Measurements from ENCODE around the gene RP9.

RP9 gene, protein sequence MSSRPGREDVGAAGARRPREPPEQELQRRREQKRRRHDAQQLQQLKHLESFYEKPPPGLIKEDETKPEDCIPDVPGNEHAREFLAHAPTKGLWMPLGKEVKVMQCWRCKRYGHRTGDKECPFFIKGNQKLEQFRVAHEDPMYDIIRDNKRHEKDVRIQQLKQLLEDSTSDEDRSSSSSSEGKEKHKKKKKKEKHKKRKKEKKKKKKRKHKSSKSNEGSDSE

DNA sequence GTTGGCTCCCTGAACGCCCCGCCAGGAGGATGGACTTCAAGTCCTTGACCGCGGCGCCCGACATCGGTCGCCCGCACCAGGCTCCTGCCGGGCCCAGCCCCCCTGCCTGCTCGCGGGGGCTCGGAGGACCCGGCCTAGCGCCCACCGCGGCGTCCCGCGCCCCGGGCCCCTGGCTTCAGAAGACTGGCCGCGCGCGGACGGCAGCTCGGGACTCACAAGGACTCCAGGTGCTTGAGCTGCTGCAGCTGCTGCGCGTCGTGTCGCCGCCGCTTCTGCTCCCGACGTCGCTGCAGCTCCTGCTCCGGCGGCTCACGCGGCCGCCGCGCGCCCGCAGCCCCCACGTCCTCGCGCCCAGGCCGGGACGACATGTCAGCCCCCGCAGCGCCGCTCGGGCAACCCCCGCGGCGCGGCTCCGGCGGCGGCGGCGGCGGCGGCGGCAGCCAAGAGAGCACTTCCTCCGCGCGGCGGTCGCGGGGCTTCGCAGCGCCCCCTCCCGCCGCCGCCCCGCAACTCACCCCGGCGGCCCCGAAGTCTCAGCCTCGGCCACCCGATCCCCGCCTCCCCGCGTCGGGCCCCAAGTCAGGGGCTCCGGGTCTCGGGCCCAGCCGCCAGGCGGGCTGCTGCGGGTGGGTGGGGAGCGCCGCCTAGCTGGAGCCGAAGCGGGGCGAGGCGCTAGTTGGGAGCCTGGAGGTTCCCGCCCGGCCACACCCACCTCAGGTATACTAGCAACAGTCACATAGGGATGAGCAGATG is at the start of gene RP9:
Gene RP9, minus strand, starts transcription at position 400 of the 753 bp plus-strand sequence. Its CDS starts 32 bp downstream, at position 368.
- DNase-seq, result peak; percentile 81

DNA sequence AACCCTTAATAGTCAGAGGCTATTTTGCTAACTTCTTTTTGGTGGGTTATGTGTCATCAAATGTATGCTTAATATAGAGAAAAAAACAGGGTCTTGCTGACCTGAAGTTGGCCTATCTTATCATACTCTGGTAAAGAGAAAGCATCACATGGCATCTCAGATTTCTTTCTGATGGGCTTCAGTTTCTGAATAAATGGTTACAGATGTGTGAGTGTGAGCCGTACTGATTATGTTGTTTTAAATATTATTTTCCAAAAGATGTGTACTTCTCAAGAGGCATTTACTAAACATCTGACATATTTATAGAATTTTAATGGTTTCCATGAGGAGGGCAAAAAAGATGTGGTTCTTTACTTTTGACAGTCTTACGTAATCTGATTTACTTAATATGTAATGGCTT is 48.6 kb upstream of the RP9 start:
- no peak for DNase-seq

DNA sequence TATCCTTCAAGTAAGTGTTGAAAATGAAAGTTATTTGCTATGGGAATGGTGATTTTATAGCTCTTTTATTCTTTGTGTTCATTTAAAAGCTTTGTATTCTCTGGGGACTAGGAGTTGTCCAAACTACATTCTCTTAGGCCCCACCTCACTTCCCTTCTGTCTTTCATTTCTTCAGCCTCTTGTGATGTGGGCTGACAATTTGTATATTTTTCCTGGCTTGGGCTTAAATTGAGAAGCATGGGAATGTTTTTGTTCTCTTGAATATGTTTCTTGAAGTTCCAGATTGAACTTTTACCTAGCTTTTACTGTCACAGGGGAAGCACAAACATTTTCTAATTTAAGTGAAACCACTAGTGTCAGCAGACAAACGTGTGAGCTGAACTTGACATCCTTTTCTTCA is 48.1 kb upstream of the RP9 start:
- no peak for DNase-seq

DNA sequence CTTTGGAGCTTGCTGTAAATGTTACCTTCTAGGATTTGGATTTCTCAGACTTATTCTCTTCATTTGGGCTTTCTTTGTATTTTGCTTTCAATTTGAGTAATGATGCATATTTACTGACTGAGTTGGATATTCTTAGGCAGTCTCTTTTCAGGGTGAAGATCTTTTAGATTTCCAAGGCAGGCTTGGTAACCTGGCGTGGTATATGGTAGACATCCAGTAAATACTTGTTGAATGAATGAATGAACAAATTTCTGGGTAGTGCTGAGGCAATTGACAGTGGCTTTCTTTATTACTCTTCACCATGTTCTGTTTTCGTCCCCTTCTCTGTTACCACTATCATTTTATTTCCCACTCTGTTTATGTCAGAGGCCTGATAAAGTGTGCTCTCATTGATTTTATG is 47.2 kb upstream of the RP9 start:
- no peak for DNase-seq

DNA sequence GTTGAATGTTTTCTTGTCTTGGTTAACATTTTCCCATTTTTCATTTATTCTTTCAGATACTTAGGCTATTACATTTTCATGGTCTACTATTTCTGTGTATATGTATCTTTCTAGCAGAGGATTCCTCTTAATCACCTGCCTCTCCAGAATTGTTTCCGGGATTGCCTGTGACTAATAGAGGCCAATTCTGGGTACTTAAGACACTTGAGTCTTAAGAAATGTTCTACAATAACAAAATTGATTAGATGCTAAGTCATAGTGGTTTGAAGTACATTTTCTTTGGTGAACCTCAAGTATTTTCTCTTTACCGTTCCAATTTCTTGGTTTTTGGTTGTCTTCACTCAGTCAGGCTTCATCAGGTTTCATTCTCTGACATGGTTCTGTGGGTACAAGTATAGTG is 46.6 kb upstream of the RP9 start:
- DNase-seq, result no peak

DNA sequence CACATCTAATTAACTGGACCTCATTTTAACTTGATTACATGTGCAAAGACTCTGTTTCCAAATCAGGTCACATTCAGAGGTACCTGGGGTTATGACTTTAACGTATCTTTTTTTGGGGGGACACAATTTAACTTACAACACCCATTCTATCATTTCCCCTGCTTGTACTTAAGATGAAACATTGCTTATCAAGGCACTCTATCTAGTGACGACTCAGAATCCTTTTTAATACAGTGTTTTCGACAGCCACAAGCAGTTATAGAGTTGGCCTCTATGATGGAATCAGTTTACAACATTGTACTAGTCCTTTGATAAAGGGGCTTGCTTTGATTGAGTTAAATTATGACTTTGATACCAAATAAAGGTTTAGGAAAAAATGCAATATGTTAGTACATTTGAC is 42.9 kb upstream of the RP9 start:
- no peak for DNase-seq

DNA sequence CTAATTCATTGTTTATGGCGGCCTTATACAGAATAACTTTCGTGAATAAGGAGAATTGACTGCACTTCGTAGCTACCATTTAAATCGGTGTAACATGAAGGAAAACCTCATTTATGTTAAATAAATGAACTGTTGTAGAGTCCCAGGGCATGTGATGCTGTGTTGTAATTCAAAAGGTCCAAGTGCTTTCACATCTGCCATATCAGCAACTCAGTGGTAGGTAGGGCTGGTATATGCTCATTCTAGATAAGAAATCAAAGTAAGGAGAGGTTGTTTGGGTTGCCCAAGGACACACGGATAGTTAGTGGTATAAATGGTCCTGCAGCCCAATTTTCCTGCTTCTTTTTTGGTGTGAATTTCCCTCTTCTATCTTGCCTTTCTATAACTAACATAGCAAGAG is 36.0 kb upstream of the RP9 start:
- no peak for DNase-seq

DNA sequence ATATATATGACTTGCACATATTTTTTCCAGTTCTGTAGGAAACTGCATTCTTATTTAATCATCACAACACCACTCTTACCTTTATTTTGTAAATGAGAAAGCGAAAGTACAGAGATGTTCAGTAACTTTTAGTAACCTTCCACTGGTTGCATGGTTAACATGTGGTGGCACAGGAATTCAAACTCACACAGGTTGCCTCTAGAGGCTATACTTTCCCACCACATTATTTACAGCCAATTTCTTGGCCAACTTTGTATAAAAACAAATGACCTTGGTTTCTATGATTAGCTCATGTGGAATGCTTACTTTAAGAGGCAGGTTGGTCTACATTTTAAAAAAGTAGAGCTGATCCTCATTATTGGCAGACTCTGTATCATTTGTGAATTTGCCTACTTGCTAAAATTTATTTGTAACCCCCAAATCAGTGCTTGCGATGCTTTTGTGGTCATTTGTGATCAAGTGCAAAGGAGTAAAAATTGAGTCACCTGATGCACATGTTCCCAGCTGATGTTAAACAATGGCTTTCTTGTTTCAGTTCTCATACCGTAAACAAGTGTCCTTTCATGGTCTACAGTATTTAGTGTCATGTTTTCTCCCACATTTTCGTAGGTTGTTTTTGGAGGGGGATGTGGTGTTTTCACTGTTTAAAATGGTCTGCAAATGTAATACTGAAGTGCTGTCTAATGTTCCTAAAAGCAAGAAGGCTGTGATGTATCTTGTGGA is 35.0 kb upstream of the RP9 start:
- DNase-seq, result no peak

DNA sequence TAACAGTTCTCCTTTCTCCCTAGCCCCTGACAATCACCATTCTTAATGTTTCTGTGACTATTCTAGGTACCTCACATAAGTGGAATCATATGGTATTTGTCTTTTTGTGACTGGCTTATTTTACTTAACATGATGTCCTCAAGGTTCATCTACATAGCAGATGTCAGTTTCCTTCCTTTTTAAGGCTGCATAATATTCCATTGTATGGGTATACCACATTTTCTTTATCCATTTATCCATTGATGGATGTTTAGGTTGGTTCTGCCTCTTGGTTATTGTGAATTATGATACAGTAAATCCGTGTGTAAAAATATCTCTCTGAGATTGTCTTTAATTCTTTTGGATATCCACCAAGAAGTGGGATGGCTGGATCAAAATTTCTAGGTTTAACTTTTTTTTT is 33.4 kb upstream of the RP9 start:
- DNase-seq, result no peak

DNA sequence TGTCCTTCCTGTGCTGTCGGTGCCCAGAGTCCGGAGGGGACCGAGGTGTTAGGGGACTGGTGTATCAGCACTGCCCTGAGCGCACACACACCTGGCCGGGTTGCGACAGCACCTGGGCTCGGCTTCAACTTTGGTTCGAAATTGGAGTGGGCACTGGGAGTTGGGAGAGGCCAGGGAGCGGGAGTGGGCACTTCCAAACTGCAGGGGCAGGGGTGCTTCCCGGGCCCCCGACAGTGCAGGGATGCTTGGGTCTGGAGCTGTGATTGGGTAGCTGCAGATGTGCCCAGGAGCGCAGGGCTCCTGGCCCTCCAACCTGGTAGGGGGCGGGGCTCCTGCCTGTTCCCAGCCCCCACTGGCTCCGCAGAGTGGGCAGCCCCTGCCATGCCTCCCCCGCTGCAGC is 27.9 kb upstream of the RP9 start:
- no peak for DNase-seq

DNA sequence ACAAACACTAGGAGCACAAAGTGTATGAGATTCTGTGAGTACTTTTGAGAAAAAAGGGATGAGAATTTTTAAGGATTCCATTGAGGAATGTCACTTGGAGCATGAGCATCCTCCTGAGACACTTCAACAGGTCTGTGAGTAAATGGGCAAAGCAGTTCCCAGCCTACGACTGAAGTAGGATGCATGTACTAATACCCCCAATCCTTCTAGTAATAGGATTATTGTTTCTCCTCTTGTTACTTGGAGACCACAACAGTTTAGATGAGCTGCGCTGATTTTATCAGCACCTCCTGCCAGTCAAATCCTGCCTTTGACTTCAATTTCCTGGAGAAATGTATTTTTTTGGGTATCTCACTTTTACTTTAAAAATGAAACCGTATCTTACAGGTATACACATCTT is 21.0 kb upstream of the RP9 start:
- DNase-seq, result no peak

DNA sequence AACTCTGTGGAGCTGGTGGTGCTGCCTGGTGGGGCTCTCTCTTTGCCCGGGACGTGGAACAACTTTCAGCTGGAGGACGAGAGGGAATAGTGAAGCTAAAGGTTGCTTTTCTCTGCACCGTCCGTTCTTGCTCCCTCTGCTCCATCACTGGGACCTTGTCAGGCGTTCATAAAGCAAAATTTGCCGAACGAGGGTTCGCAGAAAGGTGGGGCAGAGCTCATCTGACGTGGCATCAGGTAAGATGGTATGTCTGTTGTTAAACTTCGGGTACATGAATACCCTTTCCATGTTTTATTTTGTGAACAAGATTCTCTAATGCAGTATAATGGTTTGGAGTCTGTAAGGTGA is 20.6 kb upstream of the RP9 start:
- DNase-seq, result no peak

DNA sequence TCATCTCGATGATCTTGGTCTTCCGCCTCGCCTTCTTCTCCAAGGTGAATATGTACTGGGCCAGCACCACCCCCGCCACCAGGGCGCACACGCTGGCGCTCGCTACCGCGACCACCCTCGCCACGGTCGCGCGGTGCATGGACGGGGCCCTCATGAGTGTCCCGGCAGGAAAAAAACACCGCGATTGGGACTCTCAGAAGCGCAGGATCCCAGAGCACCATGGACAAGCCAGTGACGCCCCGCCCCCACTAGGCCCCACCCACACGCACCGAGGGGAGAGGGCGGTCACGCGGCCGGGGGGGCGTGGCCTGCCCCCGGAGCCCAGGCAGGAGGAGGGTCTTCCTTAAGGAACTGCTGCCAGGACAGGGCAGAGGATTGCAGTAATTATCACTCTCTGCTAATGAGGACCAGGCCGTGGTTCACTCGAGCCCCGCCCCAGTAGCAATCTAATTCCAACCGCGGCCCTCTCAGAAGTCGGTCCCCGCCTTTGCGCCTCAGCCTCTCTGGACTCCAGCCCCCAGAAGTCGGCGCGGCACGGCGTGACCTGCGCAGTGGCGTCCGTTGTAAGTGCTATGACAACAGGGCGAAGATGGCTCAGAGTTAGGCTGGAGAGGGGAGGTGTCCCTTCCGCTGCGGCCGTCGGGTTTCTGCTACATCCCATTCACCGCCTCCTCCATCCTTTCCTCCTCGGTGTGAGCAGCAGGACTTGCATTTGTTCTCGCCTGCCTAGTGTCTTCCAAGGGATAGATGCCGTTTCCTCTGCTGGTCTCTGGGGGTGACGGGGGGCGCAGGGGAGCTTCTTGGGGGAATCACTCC is 20.0 kb upstream of the RP9 start, which contains the start of gene BBS9:
Gene BBS9, plus strand, starts transcription at position 575 of the 816 bp plus-strand sequence. CDS start 16,689 bp downstream, outside the sequence.
- DNase-seq, result peak; percentile 93

DNA sequence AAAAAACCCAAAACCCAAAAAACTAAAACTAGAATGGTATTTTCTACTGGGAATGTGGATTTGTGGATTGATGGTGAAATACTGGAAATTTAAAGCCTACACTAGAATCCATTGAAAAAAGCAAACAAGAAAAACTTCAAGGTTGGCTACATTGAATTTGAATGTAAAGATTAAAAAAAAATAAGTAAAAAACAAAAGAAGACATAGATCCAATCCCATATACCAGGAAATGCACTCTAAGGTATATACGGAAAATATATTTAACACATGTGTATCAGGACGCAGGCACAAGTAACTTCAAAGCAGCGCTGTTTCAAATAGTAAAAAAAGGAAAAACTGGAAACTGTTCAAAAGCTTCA is 19.4 kb upstream of the RP9 start:
- DNase-seq, result no peak

DNA sequence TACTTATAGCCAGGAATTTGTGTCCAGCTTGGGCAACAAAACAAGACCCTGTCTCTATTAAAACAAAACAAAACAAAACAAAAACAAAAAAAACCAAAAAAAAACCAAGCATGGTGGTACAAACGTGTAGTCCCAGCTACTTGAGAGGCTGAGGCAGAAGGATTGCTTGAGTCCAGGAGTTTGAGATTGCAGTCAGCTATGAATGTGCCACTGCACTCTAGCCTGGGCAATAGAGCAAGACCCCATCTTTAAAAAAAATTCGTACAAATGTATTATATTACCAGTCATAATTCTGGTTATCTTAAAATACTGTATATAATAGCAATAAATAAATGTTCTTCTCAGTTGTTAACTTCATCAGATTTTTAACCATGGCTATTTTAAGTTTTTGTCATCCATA is 17.9 kb upstream of the RP9 start:
- DNase-seq, result no peak

DNA sequence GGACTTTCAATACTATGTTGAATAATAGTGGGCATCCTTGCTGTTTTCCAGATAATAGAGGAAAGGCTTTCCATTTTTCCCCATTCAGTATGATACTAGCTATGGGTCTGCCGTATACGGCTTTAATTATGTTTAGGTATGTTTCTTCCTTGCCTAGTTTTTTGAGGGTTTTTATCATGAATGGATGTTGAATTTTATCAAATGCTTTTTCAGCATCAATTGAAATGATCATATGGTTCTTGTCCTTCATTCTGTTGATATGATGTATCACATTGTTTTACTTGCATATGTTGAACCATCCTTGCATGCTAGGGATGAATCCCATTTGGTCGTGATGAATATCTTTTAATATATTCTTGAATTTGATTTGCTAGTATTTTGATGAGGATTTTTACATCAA is 9.2 kb upstream of the RP9 start:
- no peak for DNase-seq

DNA sequence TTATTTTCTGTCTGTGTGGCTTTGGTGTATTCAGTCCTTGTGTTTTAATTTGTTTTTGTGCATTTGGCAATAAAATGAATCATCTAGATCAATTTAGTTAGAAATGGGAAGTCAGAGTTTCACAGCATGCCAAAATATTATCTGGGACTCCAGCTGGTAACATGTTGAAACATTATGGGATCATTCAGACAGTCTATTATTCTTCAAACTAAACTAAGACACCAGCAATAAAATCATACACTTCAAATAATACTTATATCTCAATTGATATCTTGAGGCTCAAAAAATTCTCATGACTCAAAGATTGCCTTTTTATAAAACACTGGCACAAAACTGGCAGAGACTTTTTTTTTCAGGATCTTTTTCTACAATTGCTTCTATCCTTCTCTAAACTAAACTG is 5.8 kb upstream of the RP9 start:
- DNase-seq, result no peak

DNA sequence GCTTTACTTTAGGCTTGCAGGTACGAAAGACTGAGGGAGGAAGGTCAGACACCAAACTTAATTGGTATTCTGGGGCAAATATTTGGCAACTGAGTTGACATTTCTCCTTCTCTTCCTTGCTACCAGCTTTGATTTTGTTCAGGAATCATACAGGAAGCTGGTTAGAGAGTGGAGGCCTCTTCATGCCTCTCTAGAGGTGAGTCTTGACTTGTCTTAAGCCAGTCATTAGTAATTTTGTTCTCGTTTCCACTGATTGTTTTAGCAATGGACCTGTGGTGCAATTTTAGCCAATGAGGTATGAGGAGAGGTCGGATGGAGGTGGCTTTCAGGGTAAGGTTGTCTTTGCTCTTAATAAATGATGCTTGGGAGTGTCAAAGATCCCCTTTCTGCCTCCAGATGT is 2.4 kb upstream of the RP9 start:
- no peak for DNase-seq

DNA sequence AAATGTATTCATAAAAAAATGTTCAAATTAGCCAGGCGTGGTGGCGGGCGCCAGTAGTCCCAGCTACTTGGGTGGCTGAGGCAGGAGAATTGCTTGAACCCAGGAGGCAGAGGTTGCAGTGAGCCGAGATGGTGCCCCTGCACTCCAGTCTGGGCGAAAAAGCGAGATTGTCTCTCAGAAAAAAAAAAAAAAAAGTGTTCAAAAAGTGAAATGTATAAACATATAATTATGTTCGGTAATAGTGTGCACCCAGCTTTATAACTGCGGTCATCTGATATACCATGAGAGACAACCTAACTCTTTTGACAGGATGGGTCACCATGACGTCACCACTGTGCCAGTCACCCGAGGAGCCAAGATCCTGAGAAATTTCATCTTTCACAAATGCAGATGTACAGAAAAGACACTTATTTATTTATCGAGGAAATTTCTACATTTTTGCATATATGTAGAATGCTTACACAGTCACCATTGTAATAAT is 594 bp upstream of the RP9 start:
- DNase-seq, result no peak

DNA sequence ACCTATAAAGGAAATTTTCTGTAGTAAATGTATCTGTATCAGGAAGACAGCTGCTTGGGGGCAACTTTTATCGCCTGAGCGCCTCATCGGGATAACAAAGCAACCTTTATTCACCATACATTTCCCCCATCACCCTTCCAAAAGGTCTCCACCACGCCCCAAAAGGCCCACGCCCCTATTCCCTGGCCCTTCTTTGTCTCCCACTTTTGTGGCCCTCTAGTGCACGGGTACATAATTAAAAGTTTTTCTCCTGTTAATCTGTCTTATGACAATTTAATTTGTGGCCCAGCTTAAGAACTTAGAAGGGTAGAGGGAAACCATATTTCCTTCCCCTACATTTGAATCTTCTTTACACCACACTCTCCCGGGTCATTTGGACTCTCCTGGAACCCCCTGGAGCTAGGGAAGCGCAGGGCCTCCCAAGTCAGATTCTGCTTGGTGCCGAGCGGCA is 625 bp downstream of the RP9 start:
- DNase-seq, result peak; percentile 35

DNA sequence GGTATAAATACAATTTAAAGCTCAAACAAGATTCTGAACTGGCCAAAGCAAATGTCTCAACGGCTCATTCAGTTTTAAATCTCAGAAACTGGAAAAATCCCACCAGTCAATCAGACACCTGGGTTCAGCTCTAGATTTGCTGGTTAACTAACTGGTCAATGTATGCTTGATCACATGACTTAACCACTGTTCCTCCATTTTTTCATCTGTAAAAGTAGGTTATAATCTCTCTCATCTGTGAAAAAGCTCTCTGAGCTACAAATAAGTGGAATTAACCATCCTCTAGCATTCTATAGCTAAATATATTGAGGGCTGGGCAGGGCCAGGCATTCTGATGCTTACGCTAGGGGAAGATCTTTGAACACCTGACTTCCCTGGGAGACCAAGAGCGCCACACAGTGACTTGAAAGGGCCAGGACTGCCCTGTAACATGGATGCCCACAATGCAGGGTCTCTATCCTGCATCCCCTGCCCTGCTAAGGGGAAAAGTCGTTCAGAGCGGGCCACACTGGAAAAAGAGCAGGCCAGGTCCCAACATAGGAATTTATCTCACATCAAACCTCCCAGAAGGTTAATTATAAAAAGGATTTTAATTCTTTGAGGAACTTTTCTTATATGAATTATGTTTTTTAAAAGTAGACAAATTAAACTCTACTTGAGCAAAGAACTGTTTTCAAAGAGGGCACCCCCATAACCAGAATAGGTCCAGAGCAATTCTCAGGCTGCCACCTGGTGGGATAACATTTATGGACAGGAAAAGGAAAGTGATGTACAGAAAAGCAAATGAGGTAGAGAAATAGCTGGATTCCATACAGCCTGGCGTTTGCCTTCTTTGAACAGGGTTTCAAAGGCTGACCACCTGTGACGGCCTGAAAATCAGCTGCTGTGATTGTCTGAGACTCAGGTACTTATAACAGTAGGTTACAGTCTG is 1.8 kb downstream of the RP9 start:
- DNase-seq, result peak; percentile 17

DNA sequence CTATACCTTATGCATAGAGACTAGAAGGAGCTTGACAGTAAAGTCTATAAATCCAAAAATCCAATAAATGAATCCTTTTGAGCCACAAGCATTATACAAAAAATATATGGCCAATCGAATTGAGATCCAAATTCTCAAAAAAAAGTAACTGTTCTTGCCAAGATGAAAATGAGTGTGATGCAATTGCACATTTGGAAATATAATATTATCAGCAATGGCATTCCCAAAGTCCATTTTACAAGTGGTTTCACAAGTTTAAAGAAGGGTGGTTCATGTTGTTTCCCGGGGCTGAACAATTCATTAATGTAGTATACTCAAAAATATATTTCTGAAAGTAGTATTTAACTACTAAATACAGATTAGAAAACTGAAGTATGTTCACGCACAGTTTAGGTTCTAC is 7.3 kb downstream of the RP9 start:
- no peak for DNase-seq
